ENCODE data around the gene TMEM63C.

DNA sequence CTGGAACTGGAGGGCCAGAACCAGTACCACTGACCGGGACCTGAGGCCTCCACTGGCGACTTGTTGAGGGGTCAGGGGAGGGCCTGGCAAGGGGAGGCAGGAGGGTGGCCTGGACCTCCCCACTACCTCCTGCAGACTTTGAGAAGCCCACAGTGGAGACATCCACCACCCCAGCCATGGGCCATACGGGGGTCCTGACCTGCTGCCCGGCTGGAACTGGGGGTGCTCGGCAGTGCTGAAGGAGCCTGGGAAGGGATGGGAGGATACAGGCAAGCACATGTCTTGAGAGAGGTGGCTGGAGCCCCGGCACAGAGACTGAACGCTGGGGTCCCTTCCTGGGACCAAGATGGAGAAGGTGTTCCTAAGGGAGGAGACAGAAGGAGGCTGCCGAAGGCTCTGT, 75.1 kb downstream of the TMEM63C start:
- TF ChIP-seq, protein P1, sequence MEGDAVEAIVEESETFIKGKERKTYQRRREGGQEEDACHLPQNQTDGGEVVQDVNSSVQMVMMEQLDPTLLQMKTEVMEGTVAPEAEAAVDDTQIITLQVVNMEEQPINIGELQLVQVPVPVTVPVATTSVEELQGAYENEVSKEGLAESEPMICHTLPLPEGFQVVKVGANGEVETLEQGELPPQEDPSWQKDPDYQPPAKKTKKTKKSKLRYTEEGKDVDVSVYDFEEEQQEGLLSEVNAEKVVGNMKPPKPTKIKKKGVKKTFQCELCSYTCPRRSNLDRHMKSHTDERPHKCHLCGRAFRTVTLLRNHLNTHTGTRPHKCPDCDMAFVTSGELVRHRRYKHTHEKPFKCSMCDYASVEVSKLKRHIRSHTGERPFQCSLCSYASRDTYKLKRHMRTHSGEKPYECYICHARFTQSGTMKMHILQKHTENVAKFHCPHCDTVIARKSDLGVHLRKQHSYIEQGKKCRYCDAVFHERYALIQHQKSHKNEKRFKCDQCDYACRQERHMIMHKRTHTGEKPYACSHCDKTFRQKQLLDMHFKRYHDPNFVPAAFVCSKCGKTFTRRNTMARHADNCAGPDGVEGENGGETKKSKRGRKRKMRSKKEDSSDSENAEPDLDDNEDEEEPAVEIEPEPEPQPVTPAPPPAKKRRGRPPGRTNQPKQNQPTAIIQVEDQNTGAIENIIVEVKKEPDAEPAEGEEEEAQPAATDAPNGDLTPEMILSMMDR (IDR thresholded peaks at IDR 0.05; ENCODE audit: poor library complexity), result no peak
- TF ChIP-seq EZH2phosphoT487 (IDR thresholded peaks at IDR 0.05; ENCODE audit: low read depth, severe bottlenecking, unreplicated experiment), result no peak

Data from hepatocyte (in vitro differentiated cells).